H9 (cell line): Measurements from ENCODE around the gene CAND2. TPM values are rescaled to one million over a fixed set of nuclear protein-coding genes. Genes with fewer than 3 reads are reported as not detected.

Source experiments
- DNase-seq: peaks from one replicate; pipeline ENCODE4 v3.0.0-alpha.2; 2017
- H2AFZ ChIP-seq: one replicate; pipeline ENCODE4 v1.6.1; 2013; ENCODE audit warnings: mild to moderate bottlenecking, low read length, control low read depth, moderate library complexity
- H2AK5ac ChIP-seq: 2 replicates; pipeline ENCODE4 v1.6.1; 2013; ENCODE audit warnings: low read length, control low read depth, mixed read lengths; ENCODE audit not compliant: insufficient read length
- H2BK120ac ChIP-seq: one replicate; pipeline ENCODE4 v1.6.1; 2013; ENCODE audit warnings: low read depth, mild to moderate bottlenecking, low read length, control low read depth, inconsistent platforms; ENCODE audit not compliant: poor library complexity, severe bottlenecking
- H2BK12ac ChIP-seq: 2 replicates; pipeline ENCODE4 v1.6.1; 2013; ENCODE audit warnings: low read length, control low read depth, mixed read lengths, low read depth; ENCODE audit not compliant: insufficient read length
- H2BK15ac ChIP-seq: 2 replicates; pipeline ENCODE4 v1.6.1; 2013; ENCODE audit warnings: low read depth, low read length, control low read depth
- H2BK20ac ChIP-seq: one replicate; pipeline ENCODE4 v1.6.1; 2013; ENCODE audit warnings: low read depth, mild to moderate bottlenecking, low read length, control low read depth, inconsistent platforms; ENCODE audit not compliant: poor library complexity, severe bottlenecking
- H2BK5ac ChIP-seq: 2 replicates; pipeline ENCODE4 v1.6.1; 2013; ENCODE audit warnings: low read length, control low read depth, mixed read lengths; ENCODE audit not compliant: insufficient read length
- H3K14ac ChIP-seq: 2 replicates; pipeline ENCODE4 v1.6.1; 2013; ENCODE audit warnings: low read length, control low read depth; ENCODE audit not compliant: insufficient read depth
- H3K18ac ChIP-seq: 2 replicates; pipeline ENCODE4 v1.6.1; 2013; ENCODE audit warnings: low read depth, mild to moderate bottlenecking, mixed read lengths, low read length, control low read depth; ENCODE audit not compliant: insufficient read length
- H3K23ac ChIP-seq: 2 replicates; pipeline ENCODE4 v1.6.1; 2013; ENCODE audit warnings: low read length, control low read depth, mixed read lengths, low read depth; ENCODE audit not compliant: insufficient read length
- H3K23me2 ChIP-seq: 2 replicates; pipeline ENCODE4 v1.6.1; 2013; ENCODE audit warnings: low read depth, mild to moderate bottlenecking, mixed read lengths, low read length, control low read depth; ENCODE audit not compliant: insufficient read length, poor library complexity, severe bottlenecking
- H3K27ac ChIP-seq: 2 replicates; pipeline ENCODE4 v1.5.1; 2013; ENCODE audit warnings: low read length, control low read depth, mixed read lengths, low read depth; ENCODE audit not compliant: insufficient read length
- H3K27me3 ChIP-seq: 2 replicates; pipeline ENCODE4 v1.6.1; 2013; ENCODE audit warnings: low read length, control low read depth, inconsistent platforms; ENCODE audit not compliant: insufficient read depth
- H3K4ac ChIP-seq: 2 replicates; pipeline ENCODE4 v1.6.1; 2013; ENCODE audit warnings: low read depth, mild to moderate bottlenecking, control low read depth, inconsistent platforms, low read length, moderate library complexity
- H3K4me1 ChIP-seq: 2 replicates; pipeline ENCODE4 v1.6.1; 2013; ENCODE audit warnings: low read length, control low read depth, inconsistent platforms; ENCODE audit not compliant: insufficient read depth
- H3K4me2 ChIP-seq: 2 replicates; pipeline ENCODE4 v1.6.1; 2013; ENCODE audit warnings: low read length, control low read depth, mixed read lengths; ENCODE audit not compliant: insufficient read length, insufficient read depth
- H3K56ac ChIP-seq: 2 replicates; pipeline ENCODE4 v1.6.1; 2013; ENCODE audit warnings: low read depth, mild to moderate bottlenecking, mixed read lengths, low read length, control low read depth; ENCODE audit not compliant: insufficient read length
- H3K79me1 ChIP-seq: 2 replicates; pipeline ENCODE4 v1.6.1; 2013; ENCODE audit warnings: low read depth, mild to moderate bottlenecking, moderate library complexity, low read length, control low read depth, inconsistent platforms; ENCODE audit not compliant: insufficient read depth, poor library complexity, severe bottlenecking
- H3K79me2 ChIP-seq: 2 replicates; pipeline ENCODE4 v1.6.1; 2013; ENCODE audit warnings: low read length, control low read depth, inconsistent platforms; ENCODE audit not compliant: insufficient read depth
- H3K9ac ChIP-seq: 2 replicates; pipeline ENCODE4 v1.6.1; 2013; ENCODE audit warnings: low read length, control low read depth, mixed read lengths; ENCODE audit not compliant: insufficient read length; ENCODE audit errors: extremely low read depth
- H3K9me3 ChIP-seq: one replicate; pipeline ENCODE4 v1.6.1; 2013; ENCODE audit warnings: low read depth, low read length, inconsistent platforms; ENCODE audit not compliant: control insufficient read depth
- H3T11ph ChIP-seq: one replicate; pipeline ENCODE4 v1.6.1; 2013; ENCODE audit warnings: mild to moderate bottlenecking, low read length, control low read depth, inconsistent platforms
- H4K20me1 ChIP-seq: one replicate; pipeline ENCODE4 v1.6.1; 2013; ENCODE audit not compliant: control insufficient read depth, insufficient read length, insufficient read depth
- H4K5ac ChIP-seq: 2 replicates; pipeline ENCODE4 v1.6.1; 2013; ENCODE audit warnings: low read depth, mild to moderate bottlenecking, mixed read lengths, low read length, control low read depth; ENCODE audit not compliant: insufficient read length
- H4K8ac ChIP-seq: replicated peaks from 2 replicates; pipeline ENCODE4 v1.6.1; 2013; ENCODE audit warnings: low read length, control low read depth, mixed read lengths, low read depth; ENCODE audit not compliant: insufficient read length
- H4K91ac ChIP-seq: 2 replicates; pipeline ENCODE4 v1.6.1; 2013; ENCODE audit warnings: low read depth, mild to moderate bottlenecking, moderate library complexity, mixed read lengths, low read length, control low read depth; ENCODE audit not compliant: insufficient read length
- H3K27ac Mint-ChIP-seq, 3 experiments: 2 replicates in 2 of 3; 3 replicates in 1 of 3; pipeline ENCODE4 v1.8.0; 2020 to 2021; ENCODE audit warnings: mixed read lengths in 3 of 3, mild to moderate bottlenecking in 1 of 3, moderate library complexity in 1 of 3
- H3K27me3 Mint-ChIP-seq: 2 replicates; pipeline ENCODE4 v1.8.0; 2021; ENCODE audit warnings: low read depth, mild to moderate bottlenecking, moderate library complexity, mixed read lengths
- H3K36me3 Mint-ChIP-seq, 3 experiments: 2 replicates in 2 of 3; 3 replicates in 1 of 3; pipeline ENCODE4 v1.8.0; 2020 to 2021; ENCODE audit warnings: low read depth in 3 of 3, mixed read lengths in 3 of 3; ENCODE audit not compliant: insufficient read depth in 1 of 3
- H3K4me1 Mint-ChIP-seq, 2 experiments: 2 replicates each; pipeline ENCODE4 v1.8.0; 2020; ENCODE audit warnings: mixed read lengths in 2 of 2
- H3K4me3 Mint-ChIP-seq, 2 experiments: 2 replicates in 1 of 2; 3 replicates in 1 of 2; pipeline ENCODE4 v1.8.0; 2020 to 2021; ENCODE audit warnings: mild to moderate bottlenecking in 2 of 2, mixed read lengths in 2 of 2, moderate library complexity in 1 of 2
- H3K9me3 Mint-ChIP-seq, 2 experiments: 2 replicates in 1 of 2; 3 replicates in 1 of 2; pipeline ENCODE4 v1.8.0; 2020; ENCODE audit warnings: mild to moderate bottlenecking in 2 of 2, mixed read lengths in 2 of 2, moderate library complexity in 1 of 2
- CTCF ChIP-seq: fragments of 200-600 bp; sonication (generic); conservative IDR thresholded peaks from 3 replicates; pipeline ENCODE4 v1.8.0; 2021; ENCODE audit warnings: antibody characterized with exemption, mild to moderate bottlenecking
- WGBS: extraction: QIAGEN DNeasy Blood & Tissue Kit; methylation state at CpG from one replicate; pipeline ENCODE4 v1.1.7; 2013; ENCODE audit warnings: missing lambda C conversion rate, low lambda C conversion rate, mixed read lengths; ENCODE audit not compliant: insufficient read length; ENCODE audit errors: extremely low coverage; 5-methylcytosine and 5-hydroxymethylcytosine counted together
- total RNA-seq: library from RNA; stranded (reverse); gene quantifications from 2 replicates; pipeline ENCODE4 v1.2.1, GENCODE V29; 2021

The CAND2 gene
- total RNA-seq, 1 experiment from 2014 or later = 10.7 TPM

- no CpG with 5 or more reads among the region's 5 CpGs for WGBS
- Histone ChIP-seq H3K79me2 (no peaks in the 10 kb centered on the region), H4K20me1 (no peaks in the 10 kb centered on the region), H3K27me3 (no peaks in the 10 kb centered on the region), H3K9ac (no peak overlapping the region), H3K4ac (no peak overlapping the region), H3K4me1 (no peaks in the 10 kb centered on the region), H3T11ph (no peak overlapping the region), H3K14ac (no peak overlapping the region), H4K8ac (no peak overlapping the region), H3K56ac (no peak overlapping the region), H3K23ac (no peak overlapping the region), H2BK15ac (no peak overlapping the region), H2BK5ac (no peak overlapping the region), H3K79me1 (no peaks in the 10 kb centered on the region), H2BK12ac (no peak overlapping the region), H4K5ac (no peak overlapping the region), H3K23me2 (no peaks in the 10 kb centered on the region), H3K4me2 (no peak overlapping the region), H4K91ac (no peak overlapping the region), H3K27ac (no peak overlapping the region), H2BK20ac (no peak overlapping the region), H2AFZ (no peak overlapping the region), H2AK5ac (no peak overlapping the region), H3K9me3 (no peaks in the 10 kb centered on the region), H2BK120ac (no peak overlapping the region), H3K18ac (no peak overlapping the region)
- no peak for TF ChIP-seq CTCF
- no peak for DNase-seq
- Mint-ChIP-seq H3K27ac (no peak overlapping the region), H3K4me1 (0 out of 4 replicates have a peak, but pooled peaks cover 2 to 3% of the 10 kb centered on the region in 2 experiments), H3K27me3 (peaks cover 42% of the 10 kb centered on the region), H3K4me3 (no peak overlapping the region), H3K9me3 (peaks cover 8 to 9% of the 10 kb centered on the region in 2 experiments), H3K36me3 (peaks cover 0 to 2% (median 0%) of the 10 kb centered on the region in 3 experiments; a peak in 1 of 7 replicates)
Observed at GRCh38 chr3:12861611-12862010, 65.1 kb downstream of the CAND2 start.
